NCI-H460 (cell line): ENCODE data around the gene SMAD3. TPM values are rescaled to one million over a fixed set of nuclear protein-coding genes. Genes with fewer than 3 reads are reported as not detected.
"Not testable (repeated sequence)": the region's sequence is repeated elsewhere in the genome, so short reads cannot be mapped to it uniquely, and the experiment has no call there.

Experiments
- DNase-seq: peaks from one replicate; pipeline ENCODE4 v3.0.0-alpha.2; 2016; ENCODE audit warnings: low read depth; ENCODE audit errors: extremely low read depth
- total RNA-seq: library from RNA; depleted of rRNA; stranded (reverse); fragments of >200 nt; shearing (Covaris generic); gene quantifications from 2 replicates; pipeline ENCODE4 v1.2.3, GENCODE V29; 2014

Gene SMAD3
- total RNA-seq, 1 experiment from 2014 or later: 12.3 TPM

DNA sequence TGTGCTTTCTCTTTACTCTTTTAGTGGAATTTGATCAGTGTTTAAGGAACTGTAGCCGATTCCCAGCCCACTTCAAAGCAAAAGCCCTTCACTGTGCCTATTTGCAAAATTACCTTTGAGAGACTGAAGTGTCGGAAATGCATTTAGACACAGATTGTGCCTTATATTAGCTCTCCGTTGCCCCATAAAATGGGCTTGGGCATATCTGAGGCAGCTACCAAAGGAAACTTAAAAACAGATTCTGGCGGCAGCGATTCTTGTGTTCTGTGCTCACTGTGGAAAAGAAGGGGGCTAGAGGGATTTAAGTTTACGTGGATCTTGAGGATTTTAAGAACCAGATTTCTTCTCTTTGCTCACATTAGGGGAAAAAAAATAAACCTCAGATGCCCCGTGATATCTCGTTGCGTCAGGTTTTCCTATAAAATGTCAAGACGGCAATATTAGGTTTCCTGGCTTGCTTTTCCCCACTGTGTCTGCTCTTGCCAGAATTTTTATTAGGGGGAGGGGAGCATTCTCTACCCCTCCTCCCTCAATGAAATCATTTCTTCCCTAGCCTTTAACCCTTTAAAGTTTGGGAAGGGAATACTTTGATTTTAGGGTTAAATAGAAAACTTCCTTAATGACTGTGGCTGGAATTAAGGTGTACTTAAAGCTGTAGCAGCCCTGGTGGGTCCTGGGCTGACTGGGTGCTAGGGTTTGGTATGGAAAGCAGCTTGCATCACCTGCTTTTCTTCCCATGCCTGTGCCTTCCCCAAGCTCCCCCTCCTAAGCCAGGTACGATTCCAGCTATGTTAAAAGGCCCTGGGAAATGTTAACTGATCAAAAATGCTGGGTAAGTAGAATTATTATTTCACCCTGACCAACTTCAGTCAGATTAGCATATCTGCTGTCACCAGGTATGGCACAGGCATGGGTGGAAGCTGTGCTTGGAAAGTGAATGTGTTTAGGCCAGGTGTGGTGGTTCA lies 73.8 kb downstream of the SMAD3 start:
- no peak for DNase-seq

DNA sequence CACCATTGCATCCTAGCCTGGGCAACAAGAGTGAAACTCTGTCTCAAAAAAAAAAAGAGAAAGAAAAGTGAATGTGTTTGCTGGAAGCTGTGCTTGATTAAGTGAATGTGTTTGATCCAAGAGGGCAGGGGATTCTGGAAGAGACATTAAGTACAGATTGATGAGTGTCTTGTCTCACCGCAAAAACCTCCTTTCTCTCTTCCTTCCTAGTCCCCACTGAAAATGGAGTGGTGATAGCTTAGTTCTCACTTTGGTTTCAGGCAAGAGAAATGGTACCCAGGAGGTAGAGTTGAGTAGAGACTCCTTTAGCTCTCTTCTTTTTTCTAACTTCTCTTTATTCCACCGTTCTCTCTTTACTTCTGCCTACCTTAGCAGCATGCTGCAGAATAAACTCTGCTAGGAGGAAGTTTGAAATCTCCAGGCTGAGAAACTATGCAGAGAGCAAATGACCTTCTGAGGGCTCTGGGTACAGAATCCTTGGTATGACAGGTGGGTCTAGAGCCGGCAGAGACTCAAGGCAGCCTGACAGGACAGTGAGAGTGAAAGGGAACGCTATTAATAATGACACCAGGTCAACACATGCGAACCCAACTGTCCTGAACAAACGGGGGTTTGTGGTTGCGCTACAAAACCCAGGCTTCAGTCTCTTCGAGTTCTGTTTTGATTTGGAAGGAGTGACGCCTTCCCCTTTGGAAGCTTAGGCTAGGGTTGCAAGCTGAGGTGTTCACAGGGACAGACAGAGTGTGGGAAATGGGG lies 74.9 kb downstream of the SMAD3 start:
- DNase-seq: no peak

DNA sequence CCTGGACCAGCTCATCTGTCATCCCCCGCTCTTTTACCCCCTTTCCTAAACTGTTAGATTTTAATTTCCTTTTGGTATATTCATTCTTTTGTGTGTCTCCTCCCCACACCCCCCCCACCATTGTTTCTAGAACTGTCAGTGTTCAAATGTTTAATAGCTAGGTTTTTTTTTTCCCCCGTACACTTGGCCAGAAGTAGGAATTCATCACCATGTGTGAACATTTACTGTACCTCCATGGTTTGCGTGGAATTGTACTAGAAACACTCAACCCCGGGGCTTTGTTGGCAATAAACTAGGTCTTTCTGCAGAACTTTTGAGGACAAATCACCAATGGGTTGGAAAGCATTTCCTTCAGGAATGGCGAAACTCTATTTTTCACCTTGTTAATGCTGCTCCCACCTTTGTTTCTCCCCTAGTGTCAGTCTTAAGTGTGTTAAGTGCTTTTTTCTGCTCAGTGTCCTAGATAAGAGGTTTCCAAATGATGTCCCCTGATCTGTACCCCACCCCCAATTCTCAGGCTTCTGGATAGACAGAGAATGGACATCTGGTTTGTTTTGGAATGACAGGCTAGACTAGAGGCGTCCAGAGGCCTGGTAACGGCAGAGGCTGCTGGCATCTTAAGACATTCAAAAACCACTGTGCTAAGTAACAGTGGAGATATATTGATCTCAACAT lies 76.8 kb downstream of the SMAD3 start:
- DNase-seq: no peak

DNA sequence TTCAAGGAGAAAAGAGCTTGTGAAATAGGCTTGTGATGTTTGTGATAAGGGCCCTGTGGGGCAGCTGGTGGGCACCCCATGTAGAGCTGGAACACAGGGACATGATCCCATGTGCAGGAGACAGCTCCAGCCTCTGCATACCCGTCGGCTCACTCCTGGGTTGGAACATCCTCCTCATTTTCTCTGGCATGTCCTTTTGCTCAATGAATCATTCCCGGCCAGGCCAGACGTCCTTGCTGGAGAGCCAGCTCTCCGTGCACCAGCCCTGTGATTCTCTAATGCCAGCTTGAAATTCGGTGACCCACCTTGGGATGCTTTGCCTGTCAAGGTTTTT lies 77.3 kb downstream of the SMAD3 start:
- DNase-seq: no peak

DNA sequence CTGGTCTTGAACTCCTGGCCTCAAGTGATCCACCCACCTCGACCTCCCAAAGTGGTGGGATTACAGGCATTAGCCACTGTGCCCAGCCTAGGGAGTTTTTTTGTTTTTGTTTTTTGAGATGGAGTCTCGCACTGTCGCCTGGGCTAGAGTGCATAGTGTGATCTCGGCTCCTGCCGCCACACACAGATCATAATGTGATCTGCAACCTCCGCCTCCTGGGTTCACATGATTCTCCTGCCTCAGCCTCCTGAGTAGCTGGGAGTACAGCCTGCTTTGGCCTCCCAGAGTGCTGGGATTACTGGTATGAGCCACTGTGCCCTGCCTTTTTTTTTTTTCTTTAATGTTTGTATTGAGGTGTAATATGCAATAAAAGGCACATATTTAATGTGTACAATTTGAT lies 78.2 kb downstream of the SMAD3 start:
- no peak for DNase-seq

DNA sequence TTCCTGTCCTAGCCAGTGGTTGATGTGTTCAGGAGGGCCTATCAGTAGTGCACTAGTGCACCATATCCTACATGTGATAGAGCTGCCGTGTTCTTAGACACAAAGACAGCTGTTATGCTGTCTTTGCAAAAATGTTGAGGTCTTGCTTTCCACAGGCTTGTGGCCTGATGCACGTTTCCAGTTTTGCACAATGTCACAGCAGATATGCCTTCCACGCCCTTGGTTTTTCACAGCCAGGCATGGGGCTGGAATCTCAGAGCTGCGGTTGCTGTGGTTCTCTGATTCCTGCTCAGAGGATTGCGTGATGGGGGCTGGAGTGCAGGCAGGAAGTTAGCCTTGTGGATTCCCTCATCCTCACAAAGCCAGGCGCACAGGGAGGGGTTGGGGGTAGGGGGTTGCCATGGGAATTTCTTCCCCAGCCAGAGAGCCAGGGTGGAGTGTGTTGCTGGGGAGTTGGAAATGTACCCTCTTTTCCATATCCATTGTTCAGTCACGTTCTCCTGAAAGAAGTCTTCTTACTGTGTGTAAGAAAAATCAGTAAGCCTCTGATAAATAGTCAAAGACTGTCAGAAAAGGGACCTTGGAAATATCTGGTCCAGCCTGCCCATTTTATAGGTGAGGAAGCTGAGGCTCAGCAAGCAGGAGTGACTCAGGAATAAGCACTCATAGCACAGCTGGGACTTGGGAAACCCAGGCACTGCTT lies 79.4 kb downstream of the SMAD3 start:
- DNase-seq: no peak

DNA sequence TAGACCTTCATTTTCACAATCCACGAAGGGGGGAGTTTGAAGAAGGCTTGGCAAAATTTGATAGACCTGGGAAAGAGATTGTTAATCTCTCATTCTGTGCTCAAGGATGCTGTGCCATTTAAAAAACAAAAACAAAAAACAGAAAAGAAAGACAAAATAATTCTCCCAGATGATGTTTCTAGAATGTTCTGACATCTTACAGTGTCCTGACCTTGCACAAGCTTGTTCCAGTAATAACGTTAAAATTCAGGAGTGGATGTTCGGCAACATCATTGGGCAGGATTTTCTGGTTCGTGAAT lies 79.9 kb downstream of the SMAD3 start:
- DNase-seq: no peak

DNA sequence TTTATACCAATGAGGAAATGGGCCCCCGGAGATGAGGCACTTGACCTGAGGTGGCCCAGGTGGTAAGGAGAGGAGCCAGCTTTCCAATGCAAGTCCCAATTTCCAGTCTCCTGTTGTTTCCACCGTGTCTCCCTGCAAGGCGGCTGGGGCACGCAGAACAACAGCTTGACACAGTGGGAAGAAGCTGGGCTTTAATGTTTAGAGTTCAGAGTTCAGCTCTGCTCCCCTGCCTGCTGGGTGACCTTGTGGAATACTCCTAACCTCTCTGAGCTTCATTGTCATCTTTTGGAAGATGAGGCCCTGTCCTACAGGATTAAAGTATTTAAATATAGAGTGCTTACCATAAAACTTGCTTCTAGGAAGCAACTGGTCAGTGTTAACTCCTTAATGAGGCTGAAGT lies 80.3 kb downstream of the SMAD3 start:
- DNase-seq: no peak

DNA sequence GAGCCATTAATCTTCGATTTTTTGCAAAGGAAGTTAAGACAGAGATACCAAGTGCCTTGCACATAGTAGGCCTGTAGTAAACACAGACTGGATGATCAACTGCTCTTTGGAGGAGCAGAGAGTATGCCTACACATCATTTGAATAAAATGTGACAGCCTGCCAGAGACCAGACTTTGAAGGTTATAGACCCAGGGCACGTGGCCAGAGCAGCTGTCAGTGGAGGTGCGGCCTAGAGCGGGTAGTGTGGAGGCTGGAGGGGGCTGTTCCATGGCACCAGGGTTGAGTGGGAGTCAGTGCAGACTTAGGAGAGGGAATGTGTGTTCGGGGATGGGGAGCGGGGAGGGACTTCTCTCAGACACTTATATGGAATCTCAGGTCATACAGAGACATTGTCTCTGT lies 80.8 kb downstream of the SMAD3 start:
- no peak for DNase-seq

DNA sequence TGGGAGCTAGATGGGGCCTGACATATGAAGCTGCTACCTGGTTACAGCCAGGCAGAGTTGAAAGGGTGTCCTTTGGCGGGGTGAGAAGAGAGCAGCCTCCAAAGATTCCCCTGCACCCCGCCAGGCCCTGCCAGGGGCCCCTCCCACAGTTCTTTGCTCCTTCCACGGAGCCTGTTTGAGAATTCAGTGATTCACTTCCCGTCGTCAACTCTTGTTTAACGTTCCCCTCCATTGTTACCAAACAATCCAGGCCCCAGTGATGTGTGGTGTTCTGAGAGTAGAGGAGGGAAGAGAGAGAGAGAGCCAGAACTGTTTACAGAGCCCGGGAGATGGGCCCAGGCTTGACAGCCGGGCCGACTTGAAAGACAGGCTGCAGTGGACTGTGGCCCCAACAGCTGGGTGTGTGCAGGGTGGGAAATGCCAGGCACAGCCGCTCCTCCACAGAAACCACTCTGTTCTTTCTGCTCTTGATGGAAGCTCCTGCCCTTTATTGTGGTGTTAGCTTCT lies 81.5 kb downstream of the SMAD3 start:
- DNase-seq: no peak

DNA sequence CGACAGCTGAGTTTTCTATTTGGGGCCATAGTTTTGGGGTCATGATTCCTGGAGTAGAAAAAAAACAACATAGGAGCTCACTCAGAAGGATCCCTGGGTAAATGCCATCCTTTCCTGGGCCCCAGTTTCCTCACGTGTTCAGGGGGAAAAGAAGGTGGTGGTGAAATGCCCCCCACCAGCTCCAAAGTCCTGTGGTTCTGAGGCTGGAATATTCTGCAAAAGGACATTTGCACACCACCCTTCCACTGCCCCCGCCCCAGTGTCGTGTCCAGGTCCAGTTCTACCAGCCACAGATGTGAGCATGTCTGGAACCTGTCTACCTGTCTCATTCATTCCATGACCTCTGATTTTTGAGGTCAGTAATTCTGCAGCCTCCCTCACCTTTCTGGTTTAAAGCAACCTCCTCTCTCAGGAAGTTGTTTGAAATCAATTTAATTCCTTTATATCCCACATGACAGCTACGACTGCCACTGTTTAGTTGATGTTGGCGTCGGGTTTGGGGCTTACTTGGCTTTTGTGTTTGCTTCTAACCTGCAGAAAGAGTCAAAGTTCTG lies 82.1 kb downstream of the SMAD3 start:
- no peak for DNase-seq

DNA sequence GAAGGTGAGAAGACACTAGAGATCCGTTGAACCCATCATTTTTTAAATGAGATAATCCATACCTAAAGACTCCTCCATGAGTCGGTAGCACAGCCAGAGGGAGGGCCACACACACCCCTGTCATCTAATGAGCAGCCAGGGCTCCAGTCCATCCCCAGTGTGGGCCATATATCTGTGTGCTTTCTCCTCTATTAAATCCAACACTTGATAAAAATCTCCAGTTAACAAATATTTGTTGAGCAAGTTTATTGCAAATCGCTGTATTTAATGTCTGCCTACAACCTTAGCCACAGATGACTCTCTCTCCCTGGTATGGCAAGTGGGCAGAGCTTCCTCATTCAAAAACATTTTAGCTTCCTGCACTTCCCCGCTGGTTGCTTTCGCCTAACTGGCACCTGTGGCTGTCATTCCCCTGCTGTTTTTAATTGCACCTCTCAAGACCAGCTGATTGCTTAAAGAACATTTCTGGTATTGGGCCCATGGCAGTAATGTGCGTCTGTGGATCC lies 82.8 kb downstream of the SMAD3 start:
- no peak for DNase-seq

DNA sequence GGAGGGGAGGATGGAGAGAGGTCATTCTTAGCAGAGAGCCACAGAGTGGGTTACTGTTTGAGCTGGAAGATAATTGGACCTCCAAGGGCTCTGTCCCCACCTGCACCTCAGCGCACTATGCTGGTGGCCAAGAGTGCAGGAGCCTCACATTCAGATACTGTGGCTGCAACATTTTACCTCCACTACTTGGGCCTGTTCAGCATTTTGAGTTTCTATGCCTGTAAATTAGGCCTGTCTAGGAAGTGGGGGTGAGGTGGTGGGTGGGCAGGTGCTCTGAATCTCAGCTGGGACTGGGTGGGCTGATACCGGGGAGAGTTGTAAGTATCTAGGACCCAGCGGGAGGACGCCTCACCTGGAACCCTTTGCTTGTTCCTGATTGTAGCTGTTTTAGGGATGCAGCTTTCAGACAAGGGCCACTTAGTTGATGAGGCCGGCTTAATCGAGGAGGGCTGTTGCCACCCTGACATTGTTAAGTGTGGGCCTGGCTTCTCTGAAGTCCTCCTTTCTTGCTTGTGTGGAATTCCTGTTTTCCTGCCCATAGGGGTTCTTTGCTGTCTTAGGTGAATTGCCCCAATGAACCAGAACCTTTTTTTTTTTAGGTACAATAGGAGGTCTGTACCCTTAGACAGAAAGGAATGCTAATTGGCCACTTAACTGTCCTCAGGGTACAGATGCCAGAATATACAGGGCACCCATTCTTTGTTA lies 83.8 kb downstream of the SMAD3 start:
- DNase-seq: no peak

DNA sequence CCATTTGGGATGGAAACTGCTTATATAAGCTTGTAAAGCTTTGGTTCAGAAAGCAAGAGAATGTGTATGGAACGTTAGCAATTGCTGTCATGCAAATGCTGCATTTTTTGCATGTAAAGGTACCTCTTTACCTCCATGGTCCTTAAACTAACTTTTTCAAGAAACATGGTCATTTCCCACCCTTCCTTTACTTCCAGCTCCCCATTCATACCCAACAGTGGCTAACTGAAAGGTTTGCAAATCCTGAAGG lies 84.3 kb downstream of the SMAD3 start:
- no peak for DNase-seq

DNA sequence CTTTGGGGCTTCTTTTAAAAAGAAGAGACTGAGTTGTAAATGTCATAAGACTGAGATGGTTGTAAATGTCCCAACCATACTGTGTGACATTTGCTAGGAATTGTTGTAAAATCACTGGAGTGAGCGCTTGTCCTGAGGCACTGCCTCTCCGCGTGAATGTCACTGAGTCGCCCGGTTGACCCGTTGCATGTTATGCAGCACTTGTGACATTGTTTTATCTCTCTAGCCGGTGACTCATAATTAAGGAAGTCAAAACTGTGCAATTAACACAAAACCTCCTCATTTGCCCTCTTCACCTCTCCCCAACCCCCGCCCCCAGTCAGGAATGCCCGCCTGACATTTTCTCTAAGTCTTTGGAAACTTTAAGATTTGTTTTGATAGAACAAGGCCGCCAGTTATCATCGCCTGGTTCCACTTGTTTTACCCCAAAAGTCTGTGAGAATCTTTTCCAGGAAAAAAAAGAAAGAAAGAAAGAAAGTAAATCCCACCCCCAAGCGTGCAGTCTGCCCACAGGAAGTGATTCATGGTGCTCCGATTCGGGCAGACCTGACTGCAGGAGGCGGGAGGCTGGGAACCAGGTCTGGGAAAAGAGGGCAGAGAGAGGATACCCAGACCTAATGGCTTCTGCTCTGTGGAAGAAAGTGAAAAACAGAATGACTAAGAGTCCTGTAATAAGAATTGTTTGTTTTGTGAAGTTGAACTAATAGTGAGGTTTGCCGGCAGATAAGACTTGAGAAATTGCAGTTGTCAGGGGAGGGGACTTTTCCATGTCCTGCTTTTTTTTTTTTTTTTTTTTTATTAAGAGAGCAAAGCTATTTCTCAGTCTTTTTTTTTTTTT lies 84.8 kb downstream of the SMAD3 start:
- peak; percentile 80 for DNase-seq

DNA sequence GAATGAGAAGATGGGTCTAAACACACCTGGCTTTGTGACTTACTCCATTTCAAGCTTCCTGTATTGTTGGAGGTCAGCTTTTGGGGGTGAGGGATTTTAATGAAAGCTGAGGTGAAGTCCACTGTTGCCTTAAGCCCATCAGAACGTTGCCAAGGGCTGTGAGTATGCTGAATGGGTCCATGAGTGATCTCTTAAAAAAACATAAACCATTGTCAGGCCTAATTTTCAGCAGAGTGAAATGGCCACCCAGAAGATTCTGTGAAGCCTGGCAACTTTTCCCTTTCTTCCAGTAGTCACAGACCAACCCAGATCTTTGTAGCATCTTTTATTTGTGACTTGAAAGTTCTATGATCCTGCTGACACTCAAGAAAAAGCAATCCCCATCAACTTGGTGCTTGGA lies 87.0 kb downstream of the SMAD3 start:
- no peak for DNase-seq

DNA sequence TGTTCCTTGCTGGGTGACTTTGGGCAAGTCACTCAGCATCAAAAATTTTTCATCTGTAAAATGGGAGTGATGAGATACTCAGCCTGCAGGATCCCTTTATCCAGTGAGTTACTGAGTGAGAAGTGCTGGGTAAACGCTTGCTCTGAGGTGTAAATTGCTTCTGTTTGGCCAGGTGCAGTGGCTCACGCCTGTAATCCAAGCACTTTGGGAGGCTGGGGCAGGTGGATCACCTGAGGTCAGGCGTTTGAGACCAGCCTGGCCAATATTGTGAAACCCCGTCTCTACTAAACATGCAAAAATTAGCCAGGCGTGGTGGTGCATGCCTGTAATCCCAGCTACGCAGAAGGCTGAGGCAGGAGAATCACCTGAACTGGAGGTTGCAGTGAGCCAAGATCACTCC lies 87.6 kb downstream of the SMAD3 start:
- DNase-seq: not testable (repeated sequence)

DNA sequence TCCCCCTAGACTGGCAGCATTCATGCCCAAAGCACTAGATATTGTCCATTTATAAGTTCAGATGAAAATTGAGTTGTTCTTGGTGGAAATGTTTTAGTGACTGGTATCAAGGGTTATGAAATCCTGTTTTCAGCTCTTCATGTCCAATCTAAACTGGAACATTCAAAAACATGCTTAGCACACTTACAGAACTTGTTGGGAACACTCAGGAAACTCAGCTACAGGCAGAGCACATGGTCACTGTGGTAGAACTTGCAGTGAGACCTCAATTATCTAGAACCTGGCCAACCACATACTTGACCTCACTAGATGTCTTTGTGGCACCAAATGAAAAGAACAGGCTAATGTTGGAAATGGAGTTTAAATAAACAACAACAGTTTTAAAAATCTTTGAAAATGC lies 88.8 kb downstream of the SMAD3 start:
- DNase-seq: no peak

DNA sequence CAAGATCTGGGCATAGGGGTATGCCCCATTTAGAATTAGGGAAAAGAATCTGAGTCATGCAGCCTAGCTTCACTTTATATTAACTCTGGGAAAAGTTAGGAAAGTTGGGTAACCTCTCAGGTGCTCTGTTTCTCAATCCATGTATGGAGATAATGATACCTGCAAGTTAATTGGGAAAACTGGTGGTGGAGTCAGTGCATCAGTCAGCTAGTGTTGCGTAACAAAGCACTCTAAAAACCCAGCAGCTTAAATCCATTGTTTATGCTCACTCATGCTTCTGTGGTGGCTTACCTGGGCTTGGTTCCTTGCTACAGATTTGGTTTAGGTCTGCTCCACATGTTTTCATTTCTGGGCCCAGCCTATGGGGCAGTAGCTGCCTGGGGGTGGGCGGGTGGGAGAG lies 91.0 kb downstream of the SMAD3 start:
- no peak for DNase-seq
